ENCODE measurements around the gene IFT20.
"Not testable (repeated sequence)": the region's sequence is repeated elsewhere in the genome, so short reads cannot be mapped to it uniquely, and the experiment has no call there.

IFT20 gene

DNA sequence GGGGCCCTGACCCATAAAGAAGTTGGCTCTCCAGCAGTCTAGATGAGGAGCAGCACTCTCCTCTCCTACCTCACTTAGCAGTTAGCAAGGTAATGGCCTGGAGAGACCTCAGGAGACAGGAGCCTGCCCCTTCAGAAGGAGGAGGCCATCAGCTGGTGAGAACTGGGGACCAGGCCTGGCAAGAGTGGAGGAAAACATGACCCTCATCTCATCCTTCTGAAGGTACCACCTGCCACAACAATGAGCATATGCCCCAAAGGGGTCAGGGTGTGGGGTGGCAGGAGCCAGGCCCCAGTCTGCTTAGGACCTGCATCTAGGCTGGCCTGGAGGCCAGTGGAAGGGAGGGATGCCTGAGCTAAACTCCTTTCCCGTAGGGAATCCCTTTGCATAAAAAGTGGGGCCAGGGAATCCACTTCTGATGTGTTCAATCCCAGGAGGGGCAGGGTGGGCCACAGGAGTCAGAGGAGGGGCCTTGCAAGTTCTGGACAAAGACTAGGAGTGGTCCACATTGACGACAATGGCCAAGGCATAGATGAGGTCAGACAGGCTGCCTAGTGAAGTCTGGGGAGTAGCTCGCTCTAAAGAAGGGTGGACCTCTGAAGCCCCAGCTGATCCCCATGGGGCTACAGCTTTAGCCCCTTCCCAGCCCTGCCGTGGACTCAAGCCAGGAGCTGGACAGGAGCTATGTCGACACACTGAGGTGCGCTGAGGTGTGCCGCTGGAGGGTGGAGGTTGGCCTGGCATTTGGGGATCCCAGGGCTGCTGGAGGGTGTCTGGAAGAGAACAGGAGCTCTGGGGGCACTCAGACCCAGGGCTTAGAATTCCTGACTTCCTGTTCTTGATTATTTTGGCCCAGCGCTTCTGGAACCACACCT, 28.7 kb upstream of the IFT20 start:
- no peak for DNase-seq

DNA sequence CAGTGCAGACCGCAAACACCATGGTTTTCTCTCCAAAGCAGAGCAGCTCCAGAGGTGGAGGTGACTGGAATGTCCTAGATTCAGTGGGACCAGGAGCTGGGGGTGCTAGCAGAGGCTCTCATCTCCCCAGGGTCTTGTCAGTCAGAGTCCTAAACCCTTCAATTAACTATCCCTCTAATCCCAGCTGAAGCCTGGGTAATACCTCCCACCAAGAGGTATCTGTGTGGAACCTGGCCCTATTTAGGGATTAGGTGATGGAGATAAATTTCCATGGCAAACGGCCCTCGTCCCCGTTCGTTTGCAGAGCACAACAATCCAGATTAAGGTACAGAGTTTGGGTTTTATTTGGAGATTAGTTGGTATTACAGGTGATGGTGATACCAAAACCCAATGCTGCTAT, 27.9 kb upstream of the IFT20 start:
- DNase-seq: no peak

DNA sequence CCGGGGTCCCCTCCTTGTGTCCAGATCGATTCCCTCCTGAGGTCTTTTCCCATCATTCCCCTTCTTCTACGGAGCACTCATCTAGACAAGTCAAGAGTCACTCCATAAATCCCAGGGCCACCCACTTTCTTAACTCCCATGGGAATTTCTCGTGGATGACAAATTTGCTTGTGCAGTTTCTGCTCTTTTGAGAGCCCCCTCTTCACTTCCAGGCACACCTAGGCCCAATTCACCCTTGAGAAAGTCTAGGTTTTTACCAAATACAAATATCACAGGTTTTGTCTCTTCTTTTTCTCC, 22.6 kb upstream of the IFT20 start:
- no peak for DNase-seq

DNA sequence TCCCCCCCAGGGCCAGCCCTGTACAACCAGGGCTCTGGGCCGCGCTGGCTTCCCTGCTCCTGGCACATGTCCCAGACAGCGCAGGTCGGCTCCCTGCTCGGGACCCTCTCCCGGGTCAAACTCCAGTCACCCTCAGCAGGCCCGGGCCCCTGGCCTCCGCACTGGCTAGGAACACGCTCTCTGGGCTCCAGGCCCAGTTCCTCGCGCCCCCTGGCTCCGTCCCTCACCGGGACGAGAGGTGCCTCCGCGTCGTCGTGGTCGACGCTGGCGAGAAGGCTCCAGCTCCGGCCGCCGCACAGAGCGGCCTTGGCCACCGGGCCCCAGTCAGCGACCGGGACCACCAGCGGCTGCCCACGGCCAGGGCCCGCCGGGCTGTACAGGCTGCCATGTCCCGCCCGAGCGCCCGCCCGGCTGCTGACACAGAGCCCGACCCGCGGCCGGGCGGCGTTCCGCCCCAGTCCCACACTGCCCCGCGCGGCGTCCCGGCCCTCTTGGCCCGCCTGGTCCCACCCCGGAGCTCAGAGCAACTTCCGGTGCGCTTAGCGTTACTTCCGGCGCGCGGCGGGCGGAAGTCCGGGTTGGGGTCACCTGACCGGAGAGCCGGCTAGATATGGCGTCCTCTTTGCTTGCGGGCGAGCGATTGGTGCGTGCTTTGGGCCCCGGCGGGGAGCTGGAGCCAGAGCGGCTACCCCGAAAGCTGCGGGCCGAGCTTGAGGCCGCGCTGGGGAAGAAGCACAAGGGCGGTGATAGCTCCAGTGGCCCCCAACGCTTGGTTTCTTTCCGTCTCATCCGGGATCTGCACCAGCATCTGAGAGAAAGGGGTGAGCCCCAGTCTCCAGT, 22.0 kb upstream of the IFT20 start, which contains the start of gene POLDIP2:
TSS of gene POLDIP2 (minus strand) at position 467 of the 840 bp plus-strand sequence. CDS start at position 388, 79 bp downstream.
- DNase-seq: peak; percentile 94

DNA sequence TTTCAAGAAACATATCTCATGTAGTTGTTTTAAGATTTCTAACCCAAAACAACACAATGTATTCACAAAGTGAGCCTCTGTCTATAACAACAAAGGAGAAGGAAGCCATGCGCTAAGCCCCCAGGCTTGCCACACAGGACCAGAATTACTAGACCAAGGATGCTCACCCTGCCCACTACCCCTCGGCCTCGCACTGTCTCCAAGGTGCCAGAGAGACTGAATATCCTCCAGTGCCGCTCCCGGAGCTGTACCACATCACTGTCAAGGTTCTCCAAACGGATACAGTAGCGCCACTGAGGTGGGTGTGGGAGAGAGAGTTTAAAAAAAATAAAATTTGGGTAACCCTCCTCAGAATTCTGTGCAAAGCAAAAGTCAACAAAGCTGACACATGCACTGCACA, 15.0 kb upstream of the IFT20 start:
- DNase-seq: no peak

DNA sequence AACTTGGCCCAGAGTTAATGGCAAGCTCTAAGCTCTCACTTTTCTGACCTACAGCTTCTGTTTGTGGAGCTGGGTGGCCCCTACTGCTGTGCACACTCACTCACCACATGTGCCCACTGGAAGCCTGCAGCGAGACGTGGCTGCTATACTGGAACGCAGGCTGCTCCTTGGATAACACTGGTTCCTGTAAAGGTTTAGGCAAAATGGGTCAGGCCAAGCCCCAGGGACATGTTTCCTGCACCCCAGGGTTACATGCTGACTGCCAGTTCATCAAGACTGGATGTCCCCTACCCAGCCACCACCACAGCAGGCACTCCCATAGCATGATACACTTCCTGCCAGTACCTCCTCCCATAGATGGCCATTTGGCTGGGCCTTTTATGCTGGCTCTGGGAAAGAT, 13.7 kb upstream of the IFT20 start:
- no peak for DNase-seq

DNA sequence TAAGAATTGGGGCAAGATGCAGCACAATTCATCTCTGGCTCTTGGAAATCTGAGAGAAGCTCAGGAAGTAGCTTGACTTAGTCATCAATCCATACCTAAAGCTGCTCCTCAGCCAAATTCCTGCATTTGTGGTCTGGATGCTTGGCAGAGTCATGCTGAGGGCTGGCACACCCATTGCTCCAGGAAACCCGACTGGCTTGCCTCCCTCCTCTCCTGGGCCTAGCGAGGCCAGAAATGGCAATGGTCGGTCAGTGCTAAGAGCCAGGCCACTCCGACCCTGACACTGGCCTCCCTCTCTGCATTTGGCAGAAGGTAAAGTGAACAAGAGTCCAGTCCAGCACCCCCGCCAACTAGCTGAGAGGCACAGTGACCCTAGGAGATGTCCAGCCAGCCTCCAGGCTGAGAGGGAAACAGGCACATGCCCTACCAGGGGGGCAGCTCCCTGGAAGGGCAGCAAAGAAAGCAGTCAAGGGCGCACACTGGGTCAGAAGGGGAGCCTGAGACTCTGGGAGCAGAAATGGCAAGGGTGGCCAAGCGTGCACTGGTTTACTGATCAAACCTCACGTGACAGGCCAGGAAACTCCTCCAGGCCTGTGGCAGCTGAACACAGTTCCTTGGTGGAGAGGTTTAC, 12.1 kb upstream of the IFT20 start:
- DNase-seq: no peak

DNA sequence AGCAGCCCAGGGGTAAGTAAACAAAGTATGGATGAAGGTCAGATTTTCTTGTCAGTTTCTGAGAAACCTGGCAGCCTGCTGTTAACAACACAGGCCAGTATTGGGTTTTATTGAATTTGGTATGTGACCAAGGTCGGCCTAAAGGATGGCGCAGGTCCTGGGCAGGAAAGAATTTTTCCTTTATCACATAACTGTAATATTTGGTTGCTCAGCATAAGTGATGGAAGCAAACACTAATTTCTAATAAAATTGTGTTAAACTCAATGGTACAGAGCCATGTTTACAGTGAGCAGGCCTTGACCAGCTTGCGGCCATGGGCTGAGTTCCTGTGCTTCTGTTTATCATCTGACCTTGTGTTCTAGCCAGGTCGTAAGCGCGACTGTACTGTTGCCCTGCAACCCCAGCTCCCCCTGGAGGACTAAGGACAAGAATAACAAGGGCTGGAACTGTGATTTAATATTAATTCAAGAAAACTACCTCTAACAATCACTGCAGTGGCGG, 11.5 kb upstream of the IFT20 start:
- DNase-seq: no peak

DNA sequence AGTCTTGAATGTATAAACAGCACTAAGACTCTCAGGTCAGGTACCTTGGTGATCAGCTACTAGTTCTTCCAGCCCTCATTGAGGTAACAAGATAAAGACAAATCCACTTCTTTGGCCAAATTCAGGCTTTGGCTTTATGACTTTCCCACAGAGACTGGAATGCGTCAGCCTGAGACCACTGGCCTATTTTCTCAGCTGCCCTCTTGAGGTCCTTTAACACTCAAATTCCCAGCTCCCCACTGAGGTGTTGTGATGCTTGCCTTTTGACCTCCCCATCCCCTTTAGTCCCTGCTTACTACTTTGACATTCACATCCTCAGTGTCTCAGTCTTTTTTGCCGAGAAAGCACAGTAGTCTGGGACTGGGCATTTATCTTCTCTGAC, 10.9 kb upstream of the IFT20 start:
- DNase-seq: no peak

DNA sequence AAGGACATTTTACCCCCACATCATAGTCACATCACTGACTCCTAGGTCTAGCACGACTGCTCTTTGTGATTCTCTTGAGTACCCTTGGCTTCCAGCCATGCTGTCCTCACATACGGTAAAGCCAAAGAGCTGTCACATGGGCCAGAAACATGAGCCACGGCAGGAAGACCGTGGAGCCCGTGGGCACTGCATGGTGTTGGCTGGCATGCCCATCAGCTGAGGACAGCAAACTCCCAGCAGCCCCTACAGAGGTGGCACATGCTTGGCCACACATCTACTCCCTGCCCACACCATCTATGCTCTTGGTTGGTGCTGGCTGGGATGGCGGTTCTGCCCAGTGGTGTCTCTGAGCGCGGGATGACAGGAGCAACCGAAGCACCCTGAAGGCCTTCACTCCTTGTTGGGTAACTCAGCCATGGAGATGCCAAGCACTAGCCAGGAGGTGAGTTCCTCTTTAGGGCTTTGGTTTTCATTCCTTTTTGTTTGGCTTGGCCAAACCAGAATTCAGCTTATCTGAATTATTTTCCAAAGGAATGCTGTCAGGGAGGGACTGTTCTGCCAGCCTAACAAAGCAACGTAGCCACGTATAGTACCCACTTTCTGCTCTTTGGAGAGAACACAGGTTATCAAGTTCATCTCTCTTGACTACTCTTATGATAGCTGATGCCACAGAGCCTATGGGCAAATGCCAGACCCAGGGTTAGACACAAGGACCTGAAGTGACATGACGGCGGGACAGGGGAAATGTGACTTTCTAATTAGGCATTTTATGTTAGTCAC, 10.3 kb upstream of the IFT20 start:
- DNase-seq: no peak

DNA sequence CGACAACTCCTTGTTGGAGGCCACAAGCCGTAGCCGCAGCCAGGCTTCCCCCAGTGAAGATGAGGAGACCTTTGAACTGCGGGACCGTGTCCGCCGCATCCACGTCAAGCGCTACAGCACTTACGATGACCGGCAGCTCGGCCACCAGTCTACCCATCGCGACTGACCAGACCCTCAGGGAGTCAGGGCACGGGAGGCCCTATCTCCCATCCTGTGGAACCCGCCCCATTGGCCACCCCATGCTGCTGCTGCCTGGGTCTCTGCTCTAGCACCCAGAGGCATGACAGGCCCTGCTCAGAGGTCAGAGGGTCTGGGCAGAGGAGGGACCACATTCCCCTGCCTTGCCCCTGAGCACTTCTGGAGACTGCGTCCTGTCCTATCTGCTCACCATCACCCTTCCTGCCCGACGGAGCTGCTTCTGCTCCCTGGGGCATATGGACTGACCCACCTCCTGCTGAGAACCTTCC, 9.2 kb upstream of the IFT20 start:
- DNase-seq: no peak

DNA sequence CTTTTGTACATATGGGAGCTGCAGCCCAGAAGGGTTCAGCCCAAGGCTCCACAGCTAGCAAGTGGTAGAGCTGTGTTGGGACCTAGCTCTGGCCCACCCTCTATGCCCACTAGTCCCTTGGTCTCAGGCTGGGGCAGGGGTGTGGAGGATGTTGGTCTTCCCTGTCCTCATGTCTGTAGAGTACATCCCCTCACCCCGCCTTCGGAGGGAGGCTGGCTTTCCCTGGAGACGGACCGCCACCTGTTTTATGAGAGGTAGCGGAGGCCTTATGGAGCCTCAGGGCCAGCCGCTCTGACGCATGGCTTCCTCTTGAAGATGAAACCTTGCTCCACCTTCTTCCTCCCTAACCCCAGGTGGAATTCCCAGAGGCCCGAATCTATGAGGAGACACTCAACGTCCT, 8.7 kb upstream of the IFT20 start:
- no peak for DNase-seq

DNA sequence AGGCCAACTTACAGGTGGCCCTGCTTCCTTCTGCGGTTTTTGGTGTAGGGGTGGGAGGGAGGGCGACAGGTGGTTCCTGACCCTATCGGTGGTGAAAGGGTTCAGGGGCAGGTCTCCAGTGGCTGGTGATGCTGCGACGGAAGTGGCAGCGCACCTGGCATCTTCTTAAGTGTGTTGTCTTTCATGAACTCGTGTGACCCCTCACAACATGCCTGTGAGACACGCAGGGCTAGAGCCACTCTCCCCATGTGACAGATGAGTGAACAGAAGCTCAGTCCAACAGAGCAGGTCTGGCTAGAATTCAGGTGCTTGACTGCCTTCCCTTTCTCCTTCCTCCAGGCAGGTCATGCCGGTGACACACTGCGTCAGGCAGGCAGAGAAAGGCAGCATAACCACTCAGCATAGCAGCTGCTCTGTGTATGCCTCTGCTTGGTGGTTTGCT, 8.2 kb upstream of the IFT20 start:
- DNase-seq: no peak

DNA sequence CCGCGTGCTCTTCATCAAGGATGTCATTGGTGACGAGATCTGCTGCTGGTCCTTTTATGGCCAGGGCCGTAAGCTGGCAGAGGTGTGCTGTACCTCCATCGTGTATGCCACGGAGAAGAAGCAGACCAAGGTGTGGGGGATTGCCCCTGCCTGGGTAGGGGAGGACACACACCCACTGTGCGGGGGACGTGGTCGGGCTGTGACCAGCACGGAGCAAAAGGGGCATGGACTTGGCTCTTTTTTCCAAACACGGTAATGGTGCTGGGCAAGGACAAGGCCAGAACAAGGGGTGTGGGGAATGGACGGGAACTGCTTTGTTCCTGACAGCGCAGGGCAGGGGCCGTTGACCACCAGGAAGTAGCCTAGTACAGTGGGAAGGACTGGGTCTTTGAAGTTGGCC, 7.0 kb upstream of the IFT20 start:
- DNase-seq: no peak

DNA sequence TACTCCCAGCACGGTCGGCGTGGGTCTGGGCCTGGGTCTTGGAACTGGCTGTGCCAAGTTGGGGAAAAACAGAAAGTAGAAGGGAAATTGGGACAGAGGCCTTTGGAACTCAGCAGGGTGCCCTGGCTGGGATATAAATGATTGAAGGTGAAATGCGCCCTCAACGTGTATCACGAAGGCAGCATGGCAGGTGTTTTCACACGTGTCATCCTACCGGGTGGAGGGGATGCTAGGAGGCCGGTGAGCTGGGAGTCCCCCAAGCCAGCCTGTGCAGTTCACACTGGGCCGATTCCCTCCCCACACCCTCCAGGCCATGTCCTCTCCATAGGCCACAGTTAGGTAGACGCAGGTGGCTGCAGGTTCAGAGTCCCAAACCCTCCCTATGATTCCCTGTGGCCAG, 6.2 kb upstream of the IFT20 start:
- DNase-seq: no peak

DNA sequence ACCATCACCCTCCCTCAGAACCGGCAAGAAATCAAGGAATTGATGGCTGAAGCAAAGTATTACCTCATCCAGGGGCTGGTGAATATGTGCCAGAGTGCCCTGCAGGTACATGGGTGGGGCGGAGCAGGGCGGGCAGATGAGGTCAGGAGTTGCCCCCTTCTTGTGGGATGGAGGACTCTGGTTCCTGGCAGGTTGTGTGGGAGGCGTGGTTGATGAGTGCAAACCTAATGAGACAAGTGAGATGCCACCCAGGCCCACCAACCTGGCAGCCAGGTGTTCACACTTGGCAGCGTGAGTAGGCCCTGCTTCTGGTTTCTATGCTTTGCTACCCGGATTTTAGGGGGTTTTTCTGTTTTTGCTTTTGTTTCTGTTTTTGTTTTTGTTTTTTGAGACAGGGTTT, 5.1 kb upstream of the IFT20 start:
- DNase-seq: no peak

DNA sequence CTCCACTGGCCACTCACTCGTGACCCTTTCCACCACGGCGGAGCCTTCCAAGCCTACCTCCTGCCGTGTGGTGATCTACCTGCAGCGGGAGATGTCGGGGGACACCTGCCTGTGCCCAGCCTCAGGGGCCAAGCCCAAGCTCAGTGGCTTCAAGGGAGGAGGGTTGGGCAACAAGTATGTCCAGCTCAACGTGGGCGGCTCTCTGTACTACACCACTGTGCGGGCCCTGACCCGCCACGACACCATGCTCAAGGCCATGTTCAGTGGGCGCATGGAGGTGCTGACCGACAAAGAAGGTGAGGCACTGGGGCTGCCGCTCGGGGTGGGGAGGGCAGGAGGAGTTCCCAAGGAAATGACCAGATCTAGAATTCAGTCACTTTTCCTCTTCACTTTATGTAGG, 4.2 kb upstream of the IFT20 start:
- DNase-seq: no peak

DNA sequence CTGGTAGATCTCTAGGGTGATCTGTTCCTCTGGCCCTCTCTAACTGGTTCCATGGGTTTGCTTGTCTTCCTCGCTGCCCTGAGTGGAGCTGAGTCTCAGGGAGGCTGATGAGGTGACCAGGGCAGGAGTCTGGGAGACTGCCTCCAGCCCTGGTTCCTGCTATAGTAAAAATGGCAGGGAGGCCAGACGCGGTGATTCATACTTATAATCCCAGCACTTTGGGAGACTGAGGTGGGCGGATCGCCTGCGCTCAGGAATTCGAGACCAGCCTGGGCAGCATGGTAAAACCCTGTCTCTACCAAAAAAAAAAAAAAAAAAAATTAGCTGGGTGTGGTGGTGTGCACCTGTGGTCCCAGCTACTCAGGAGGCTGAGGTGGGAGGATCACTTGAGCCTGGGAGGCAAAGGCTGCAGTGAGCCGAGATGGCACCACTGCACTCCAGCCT, 3.5 kb upstream of the IFT20 start:
- not testable (repeated sequence) for DNase-seq

DNA sequence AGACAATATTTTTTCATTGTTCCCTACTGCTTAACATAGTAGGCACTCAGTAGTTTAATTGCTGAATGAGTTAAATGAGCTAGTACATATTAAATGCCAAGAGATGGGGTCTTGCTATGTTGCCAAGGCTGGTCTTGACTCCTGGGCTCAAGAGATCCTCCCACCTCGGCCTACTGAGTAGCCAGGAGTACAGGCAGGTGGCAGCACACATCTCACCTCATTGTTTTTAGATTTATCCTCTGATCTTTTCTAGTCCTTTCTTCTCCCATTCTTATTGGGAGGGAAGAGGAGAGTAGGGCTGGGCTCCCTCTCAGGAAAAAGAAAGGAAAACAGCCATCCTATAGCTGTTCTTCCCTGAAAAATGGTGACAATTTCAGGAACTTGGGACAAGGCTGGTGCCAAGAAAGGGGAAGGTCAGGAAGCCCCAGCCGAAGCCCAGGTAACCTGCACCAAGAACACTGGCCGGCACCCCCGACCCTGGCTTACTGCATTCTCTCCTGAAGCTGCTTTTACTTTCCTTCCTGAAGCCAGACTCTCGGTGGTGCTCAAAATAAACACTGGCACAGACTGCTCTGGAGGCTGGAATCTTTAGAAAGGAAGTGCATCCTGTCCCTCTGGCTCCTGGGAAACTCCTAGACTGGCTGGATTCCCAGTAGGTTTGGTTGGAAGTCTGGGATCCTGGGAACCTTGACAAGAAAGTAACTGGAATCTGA, 2.9 kb upstream of the IFT20 start:
- DNase-seq: no peak

DNA sequence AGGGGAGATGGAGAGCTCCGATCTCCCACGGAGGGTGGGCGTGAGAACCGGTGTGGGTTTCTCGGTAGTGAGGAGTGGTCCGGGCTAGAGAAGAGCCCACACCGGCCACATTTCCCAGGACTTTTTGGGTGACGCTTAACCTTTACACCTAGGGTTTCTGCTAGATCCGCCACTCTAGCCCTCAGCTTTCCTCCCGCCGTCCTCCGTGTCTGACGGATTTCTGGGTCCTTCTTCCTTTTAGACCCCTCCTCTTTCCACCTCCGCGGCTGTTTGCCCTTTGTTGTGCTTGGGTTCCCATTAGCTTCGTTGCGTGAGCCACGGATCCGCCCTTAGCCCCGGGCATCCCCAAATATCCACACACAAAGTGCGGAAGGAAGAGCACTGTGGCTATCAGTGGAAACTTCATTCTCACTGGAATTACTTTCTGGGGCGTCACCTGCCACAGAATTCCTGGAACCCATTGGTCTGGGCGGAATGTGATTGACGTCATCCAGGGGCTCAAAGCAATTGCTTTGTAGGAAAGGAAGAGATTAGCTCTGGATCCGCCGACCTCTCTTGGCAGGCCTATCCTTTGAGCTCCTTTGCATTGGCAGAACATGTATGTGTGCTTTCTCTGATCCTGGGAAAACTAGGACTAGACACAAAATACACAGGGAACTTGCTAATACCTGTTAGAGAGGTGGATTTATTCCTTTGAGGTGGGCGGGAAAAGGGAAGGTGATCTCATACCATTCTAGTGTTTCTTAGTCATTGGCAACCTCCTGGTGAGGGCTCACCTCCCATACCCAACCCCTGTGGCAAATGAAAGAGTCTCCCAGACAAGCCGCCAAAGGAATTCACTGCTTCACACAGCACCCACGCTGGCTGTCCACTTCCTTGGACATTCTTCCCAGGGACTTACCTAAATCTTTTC, 943 bp upstream of the IFT20 start:
- peak; percentile 29 for DNase-seq
